Activated T-helper 2 cell treated with anti-CD3 and anti-CD28 coated beads, Interferon-gamma antibody, Interleukin-2, Interleukin-4, amounts not matched to agents 10 μg/mL and 5 μg/mL and 100 μg/mL, durations not matched to agents 14 hours and 24 hours and 36 hours (primary cell): ENCODE results near the gene DGKB. TPM values are rescaled to one million over a fixed set of nuclear protein-coding genes. Genes with fewer than 3 reads are reported as not detected.

Experiments
- DNase-seq: peaks from one replicate; pipeline ENCODE4 v3.0.0; 2021; ENCODE audit warnings: low spot score
- H3K27ac Mint-ChIP-seq: one replicate; pipeline ENCODE4 v1.8.0; 2021; ENCODE audit warnings: mixed read lengths
- H3K27me3 Mint-ChIP-seq: one replicate; pipeline ENCODE4 v1.8.0; 2021; ENCODE audit warnings: low read depth, mixed read lengths
- H3K36me3 Mint-ChIP-seq: one replicate; pipeline ENCODE4 v1.8.0; 2021; ENCODE audit warnings: low read depth, mixed read lengths
- H3K4me1 Mint-ChIP-seq: one replicate; pipeline ENCODE4 v1.8.0; 2021; ENCODE audit warnings: low read depth, mixed read lengths
- H3K4me3 Mint-ChIP-seq: one replicate; pipeline ENCODE4 v1.8.0; 2021; ENCODE audit warnings: low read depth, mild to moderate bottlenecking, moderate library complexity, mixed read lengths
- H3K9me3 Mint-ChIP-seq: one replicate; pipeline ENCODE4 v1.8.0; 2021; ENCODE audit warnings: mixed read lengths
- intact Hi-C: fragments of 100-400 bp; cut with micrococcal nuclease; formaldehyde crosslinking; loops from one replicate; pipeline ENCODE4 v1.15.1; 2023
- total RNA-seq: library from RNA; stranded (reverse); gene quantifications from 2 replicates; pipeline ENCODE4 v1.2.3, GENCODE V29; 2022

DGKB gene
- total RNA-seq, 1 donor from 2014 or later = not detected

DNA sequence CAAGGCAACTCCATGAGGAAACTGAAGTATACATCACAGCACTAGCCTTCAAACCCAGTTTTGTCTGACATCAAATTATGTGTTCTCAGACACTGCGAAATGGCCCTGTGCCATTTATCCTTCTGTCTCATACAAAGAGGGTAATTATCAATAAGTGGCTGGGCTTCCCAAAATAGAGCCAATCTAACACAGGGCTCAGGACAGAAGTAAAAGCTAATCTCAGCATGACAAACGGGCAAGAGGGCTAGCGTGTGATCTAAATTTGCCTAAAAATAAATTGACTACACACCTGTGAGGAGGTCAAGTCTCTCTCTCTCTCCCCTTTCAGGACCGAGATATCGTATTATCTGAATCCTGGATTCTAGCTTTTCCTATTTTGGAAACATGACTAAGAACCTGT lies 67.2 kb downstream of the DGKB start:
- H3K27me3 Mint-ChIP-seq = no peaks in the 10 kb centered on the region
- intact Hi-C loops = no loop called here
- no peak for DNase-seq
- no peaks in the 10 kb centered on the region for H3K36me3 Mint-ChIP-seq
- H3K9me3 Mint-ChIP-seq = peaks cover 3% of the 10 kb centered on the region
- H3K4me3 Mint-ChIP-seq = no peak overlapping the region
- peaks cover 1% of the 10 kb centered on the region for H3K4me1 Mint-ChIP-seq
- no peak overlapping the region for H3K27ac Mint-ChIP-seq

DNA sequence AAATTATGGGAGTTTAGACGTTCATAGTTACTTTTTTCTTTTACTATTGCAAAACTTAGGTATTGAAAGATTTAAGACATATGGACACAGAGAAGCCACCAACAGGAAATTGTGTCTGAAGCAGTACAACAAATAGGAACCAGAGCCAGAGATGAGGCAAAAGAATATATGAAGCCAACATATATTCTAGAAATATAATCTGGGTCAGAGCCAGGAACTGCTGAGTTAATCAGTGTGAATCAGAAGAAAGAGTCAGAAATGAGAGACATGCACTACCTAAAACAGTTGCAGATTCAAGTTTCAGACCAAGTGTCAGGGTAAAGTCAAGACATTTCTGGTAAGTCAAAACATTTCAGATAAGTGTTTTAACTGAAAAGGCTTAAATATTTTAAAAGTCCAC lies 67.7 kb downstream of the DGKB start:
- Mint-ChIP-seq H3K27me3 (no peaks in the 10 kb centered on the region), H3K36me3 (no peaks in the 10 kb centered on the region), H3K27ac (peak overlapping the region; percentile 47), H3K9me3 (peaks cover under 1% of the 10 kb centered on the region), H3K4me3 (no peak overlapping the region), H3K4me1 (peaks cover 1% of the 10 kb centered on the region)
- no peak for DNase-seq
- intact Hi-C loops = no loop called here

DNA sequence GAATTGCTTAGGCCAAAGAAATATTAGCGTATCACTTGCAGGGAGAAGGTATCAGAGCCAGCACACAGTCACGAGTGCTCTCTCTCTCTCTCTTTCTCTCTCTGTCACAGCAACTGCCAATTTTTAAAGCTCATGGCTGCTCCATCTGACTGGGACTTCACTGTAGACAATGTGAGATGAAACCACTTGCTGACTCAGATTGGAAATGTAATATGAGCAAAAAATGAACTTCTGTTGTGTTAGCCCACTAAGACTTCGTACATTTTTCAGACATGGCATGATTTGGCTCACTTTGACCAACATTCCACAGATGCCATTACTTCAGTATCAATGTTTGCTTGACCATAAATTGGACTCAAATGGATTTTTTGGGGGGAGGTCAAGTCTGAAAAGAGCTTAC lies 68.1 kb downstream of the DGKB start:
- H3K9me3 Mint-ChIP-seq = no peaks in the 10 kb centered on the region
- DNase-seq = no peak
- no peaks in the 10 kb centered on the region for H3K36me3 Mint-ChIP-seq
- no peaks in the 10 kb centered on the region for H3K27me3 Mint-ChIP-seq
- no peak overlapping the region for H3K4me3 Mint-ChIP-seq
- H3K27ac Mint-ChIP-seq = peak overlapping the region; percentile 47
- H3K4me1 Mint-ChIP-seq = peaks cover 1% of the 10 kb centered on the region
- intact Hi-C loops = no loop called here

DNA sequence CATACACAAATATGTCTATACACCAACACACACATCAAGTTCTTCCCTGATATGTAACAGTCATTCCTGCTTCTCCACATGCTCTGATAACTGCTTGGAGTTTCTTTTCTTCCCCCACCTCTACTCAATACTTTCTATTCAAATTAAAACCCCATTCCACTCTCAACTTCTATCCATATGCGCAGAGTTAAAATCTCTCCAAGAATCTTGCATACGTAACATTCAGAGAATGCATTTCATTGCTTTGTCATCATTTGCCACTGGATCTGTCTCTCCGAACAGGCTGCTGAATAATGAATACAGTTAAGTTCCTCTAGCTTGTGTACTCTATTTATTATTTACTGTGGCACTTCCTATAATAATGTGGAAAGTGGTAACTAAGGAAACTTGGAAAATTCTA lies 68.8 kb downstream of the DGKB start:
- Mint-ChIP-seq H3K9me3 (peaks cover 2% of the 10 kb centered on the region), H3K4me3 (no peak overlapping the region), H3K4me1 (peaks cover 1% of the 10 kb centered on the region), H3K36me3 (no peaks in the 10 kb centered on the region), H3K27me3 (no peaks in the 10 kb centered on the region), H3K27ac (no peak overlapping the region)
- intact Hi-C loops = no loop called here
- DNase-seq = no peak

DNA sequence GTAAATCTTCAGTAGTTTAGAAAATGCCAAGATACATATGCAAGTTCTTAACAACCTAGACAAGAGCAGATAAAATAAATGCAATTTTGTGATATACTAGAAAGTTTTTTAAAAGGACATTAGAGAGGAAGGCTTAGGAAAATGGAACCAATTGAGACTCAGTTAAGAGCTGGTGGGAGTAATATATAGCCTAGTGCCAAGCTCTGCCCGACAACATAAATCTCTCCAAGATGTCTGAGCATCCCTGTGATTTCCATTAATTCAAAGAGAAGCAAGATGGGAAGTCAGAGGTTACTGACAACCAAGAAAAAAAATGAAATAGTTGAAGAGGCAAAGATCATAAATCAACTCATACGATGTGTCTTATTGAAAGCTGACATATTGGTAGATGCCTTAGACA lies 74.5 kb downstream of the DGKB start:
- Mint-ChIP-seq H3K4me3 (no peak overlapping the region), H3K27ac (no peak overlapping the region), H3K4me1 (no peaks in the 10 kb centered on the region), H3K9me3 (peaks cover 11% of the 10 kb centered on the region), H3K36me3 (no peaks in the 10 kb centered on the region), H3K27me3 (no peaks in the 10 kb centered on the region)
- intact Hi-C loops = no loop called here
- DNase-seq = no peak

DNA sequence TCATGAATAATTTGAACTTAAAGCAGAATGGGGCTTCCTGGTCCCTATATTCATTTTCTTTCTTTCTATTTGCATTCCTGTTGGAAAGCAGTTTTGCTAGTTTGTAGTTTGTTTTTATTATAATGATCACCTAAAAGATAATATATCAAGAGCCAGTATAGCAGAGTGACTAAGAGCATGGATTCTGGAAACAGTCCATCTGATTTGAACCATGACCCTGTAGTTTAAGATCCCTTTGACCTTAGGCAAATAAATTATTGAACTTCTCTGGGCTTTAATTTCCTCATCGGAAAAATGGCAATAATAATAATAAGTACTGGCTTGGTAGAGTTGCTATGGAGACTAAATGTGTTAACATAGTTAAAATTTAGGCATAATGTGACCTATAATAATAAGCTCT lies 76.1 kb downstream of the DGKB start:
- no peak for DNase-seq
- Mint-ChIP-seq H3K4me3 (no peak overlapping the region), H3K36me3 (no peaks in the 10 kb centered on the region), H3K4me1 (no peaks in the 10 kb centered on the region), H3K9me3 (peaks cover 14% of the 10 kb centered on the region), H3K27ac (no peak overlapping the region), H3K27me3 (no peaks in the 10 kb centered on the region)
- intact Hi-C loops = no loop called here

DNA sequence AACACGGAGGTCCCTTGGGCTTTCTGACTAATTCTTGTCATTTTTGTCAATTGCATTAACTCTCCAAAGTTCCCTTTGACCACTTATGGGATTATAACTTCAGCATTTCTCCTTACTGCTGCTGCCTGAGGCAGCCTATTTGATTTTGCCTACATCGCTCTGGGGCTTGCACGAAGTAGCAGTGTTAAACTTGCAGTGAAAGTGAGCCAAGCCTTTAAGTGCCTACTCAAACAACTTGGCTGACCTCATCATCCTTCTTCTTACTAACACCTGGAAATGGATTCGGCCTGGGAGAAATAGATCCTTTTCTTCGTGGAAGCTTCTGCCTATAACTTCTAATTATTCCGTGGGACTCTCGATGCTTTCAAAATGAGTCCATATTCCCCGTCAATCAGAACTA lies 76.6 kb downstream of the DGKB start:
- Mint-ChIP-seq H3K9me3 (peaks cover 18% of the 10 kb centered on the region), H3K36me3 (no peaks in the 10 kb centered on the region), H3K27ac (no peak overlapping the region), H3K27me3 (no peaks in the 10 kb centered on the region), H3K4me3 (no peak overlapping the region), H3K4me1 (no peaks in the 10 kb centered on the region)
- intact Hi-C loops = no loop called here
- DNase-seq = no peak

DNA sequence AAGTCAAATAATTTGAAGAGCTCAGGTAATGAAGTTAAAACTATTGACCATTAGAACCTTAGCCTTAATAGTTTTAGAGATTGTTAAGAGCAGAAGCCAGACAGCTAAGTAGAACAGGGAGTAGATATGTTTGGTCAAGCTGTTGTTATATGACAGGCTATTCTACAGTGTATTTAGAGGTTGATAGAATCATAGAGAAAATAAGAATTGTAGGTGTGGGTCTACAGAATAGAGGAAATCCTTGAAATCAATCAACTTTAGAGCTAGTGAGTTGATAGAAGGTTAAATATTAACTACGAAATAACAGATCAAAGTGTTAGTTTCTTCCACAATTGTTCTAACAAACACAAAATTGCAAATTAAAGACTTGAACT lies 80.1 kb downstream of the DGKB start:
- Mint-ChIP-seq H3K4me3 (no peak overlapping the region), H3K9me3 (peaks cover 8% of the 10 kb centered on the region), H3K27ac (no peak overlapping the region), H3K36me3 (no peaks in the 10 kb centered on the region), H3K4me1 (no peaks in the 10 kb centered on the region), H3K27me3 (no peaks in the 10 kb centered on the region)
- no peak for DNase-seq
- intact Hi-C loops = no loop called here

DNA sequence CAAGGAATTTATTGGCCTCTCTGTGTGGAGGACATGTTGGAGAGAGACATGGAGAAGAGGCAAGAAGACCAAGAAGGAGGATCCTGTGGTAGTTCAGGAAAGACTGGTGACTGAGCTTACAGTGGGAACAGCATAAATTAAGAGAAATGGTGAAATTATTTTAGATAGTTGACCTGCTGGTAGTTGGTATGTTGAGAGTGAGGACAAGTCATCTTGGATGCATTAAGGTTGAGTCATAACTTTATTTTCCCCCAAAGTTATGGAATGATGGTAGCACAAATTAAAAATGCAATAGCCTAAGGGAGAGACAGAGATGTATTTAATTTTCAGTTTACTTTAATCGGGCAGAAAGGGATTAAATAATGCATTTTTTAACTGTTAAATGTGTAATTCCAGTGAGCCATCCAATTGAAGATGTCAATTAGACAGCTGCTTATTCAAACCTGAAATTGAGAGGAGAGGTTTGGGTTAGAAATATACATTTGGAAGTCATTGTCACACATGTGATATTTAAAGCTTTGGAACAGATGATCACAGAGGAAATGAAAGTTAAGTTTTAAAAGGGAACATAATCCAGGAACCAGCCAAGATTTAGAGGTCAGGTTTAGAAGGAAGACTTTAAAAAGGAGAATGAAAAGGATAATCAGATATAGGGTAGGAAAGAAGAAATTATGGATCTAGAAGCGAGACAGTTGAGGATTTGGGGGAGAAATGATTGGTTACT lies 80.6 kb downstream of the DGKB start:
- no peak overlapping the region for H3K4me3 Mint-ChIP-seq
- H3K27ac Mint-ChIP-seq = no peak overlapping the region
- no peak for DNase-seq
- H3K9me3 Mint-ChIP-seq = peaks cover 7% of the 10 kb centered on the region
- H3K4me1 Mint-ChIP-seq = no peaks in the 10 kb centered on the region
- no peaks in the 10 kb centered on the region for H3K27me3 Mint-ChIP-seq
- no peaks in the 10 kb centered on the region for H3K36me3 Mint-ChIP-seq
- intact Hi-C loops = no loop called here

DNA sequence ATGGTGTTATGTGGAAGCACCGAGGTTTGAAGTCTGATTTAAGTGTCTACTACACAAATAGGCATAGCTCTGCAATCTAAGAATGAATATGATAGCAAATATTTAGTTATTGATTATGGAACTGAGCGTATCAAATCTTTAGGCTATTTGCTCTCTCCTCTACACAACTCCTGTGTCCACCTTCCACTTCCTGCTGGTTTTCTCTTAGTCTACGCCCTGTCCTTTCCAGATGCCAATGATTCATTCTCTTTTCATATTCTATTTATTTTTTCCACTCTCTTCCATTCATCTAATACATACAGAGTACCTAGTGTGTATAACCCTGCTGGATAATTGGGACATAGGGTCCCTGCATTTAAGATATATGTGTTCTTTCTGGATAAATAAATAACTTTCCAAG lies 83.7 kb downstream of the DGKB start:
- DNase-seq = no peak
- no peaks in the 10 kb centered on the region for H3K36me3 Mint-ChIP-seq
- no peak overlapping the region for H3K27ac Mint-ChIP-seq
- no peak overlapping the region for H3K4me3 Mint-ChIP-seq
- intact Hi-C loops = no loop called here
- H3K4me1 Mint-ChIP-seq = no peaks in the 10 kb centered on the region
- peaks cover 7% of the 10 kb centered on the region for H3K9me3 Mint-ChIP-seq
- no peaks in the 10 kb centered on the region for H3K27me3 Mint-ChIP-seq

DNA sequence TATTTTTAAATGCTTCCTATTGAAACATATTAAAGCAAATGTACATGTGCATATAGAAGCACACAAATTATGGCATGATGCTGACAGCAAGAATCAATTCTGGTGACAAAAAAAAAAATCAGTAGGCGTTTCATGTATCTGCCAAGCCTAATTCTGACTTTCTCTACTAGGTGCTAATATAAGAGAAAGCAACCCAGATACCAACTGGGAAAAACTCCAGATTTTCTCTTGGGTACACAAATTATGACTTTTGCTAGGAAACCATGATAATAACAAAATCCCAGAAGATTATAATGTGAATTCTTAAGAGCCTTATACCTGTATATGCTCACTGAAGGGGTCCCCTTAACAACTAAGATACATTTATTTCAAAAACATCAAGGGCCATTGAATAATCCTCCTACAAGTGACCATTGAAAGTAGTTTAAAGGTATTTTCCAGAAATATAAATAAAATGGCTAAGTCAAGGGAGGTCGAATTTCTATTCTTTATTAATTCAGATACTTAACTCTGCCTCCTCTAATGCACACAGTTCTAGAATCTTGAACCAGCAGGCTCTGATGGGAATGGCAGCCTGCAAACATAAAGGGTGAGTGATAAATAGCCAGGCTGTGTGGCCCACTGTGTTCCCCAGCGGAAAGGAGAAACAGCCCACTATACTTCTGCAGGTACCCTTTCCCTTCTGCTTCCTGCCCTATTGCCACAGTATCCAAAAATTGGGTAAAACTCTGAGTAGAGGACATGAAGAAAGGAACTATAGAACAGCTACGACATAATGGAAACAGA lies 84.5 kb downstream of the DGKB start:
- peaks cover 7% of the 10 kb centered on the region for H3K9me3 Mint-ChIP-seq
- no peak overlapping the region for H3K4me3 Mint-ChIP-seq
- intact Hi-C loops = no loop called here
- H3K27me3 Mint-ChIP-seq = no peaks in the 10 kb centered on the region
- no peaks in the 10 kb centered on the region for H3K4me1 Mint-ChIP-seq
- DNase-seq = no peak
- H3K27ac Mint-ChIP-seq = no peak overlapping the region
- no peaks in the 10 kb centered on the region for H3K36me3 Mint-ChIP-seq

DNA sequence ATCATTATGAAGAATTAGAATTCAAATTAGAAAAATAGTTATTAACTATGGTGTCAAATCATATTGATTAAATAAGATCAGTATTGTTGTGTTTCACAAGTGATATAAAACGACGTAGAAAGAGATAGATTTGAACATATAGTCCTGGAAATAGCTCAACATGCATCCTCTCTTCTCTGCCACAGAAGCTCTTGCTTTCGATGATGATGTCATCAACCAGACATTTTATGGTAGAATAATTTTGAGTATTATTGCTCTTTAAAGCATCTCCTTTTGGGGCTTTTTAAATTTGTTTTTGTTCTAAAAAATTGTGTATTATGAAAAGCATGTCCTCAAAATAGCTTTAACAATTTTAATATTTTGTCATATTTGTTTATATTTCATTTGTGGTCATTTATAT lies 95.0 kb downstream of the DGKB start:
- Mint-ChIP-seq H3K27ac (no peak overlapping the region), H3K9me3 (peaks cover 9% of the 10 kb centered on the region), H3K4me3 (no peak overlapping the region), H3K27me3 (no peaks in the 10 kb centered on the region), H3K4me1 (no peaks in the 10 kb centered on the region), H3K36me3 (no peaks in the 10 kb centered on the region)
- no peak for DNase-seq
- intact Hi-C loops = no loop called here

DNA sequence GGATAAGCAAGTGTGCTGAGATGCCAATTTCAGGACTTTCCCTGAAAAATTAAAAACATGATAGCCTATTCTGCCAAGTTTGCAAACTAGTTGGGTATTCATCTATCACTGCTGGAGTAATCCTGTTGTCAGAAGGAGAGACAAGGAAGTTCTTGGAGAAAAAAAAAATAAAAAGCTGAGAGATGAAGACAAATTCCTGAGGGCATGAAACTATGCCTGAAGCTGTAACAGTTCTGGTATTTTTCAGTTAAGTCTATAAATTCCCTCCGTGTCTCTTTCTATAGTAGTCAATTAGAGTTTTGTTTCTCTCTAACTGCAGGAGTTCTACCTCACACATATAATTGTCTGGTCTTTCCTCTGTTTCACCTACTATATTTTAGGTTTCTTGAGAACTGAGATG lies 95.7 kb downstream of the DGKB start:
- H3K4me3 Mint-ChIP-seq = no peak overlapping the region
- no peaks in the 10 kb centered on the region for H3K36me3 Mint-ChIP-seq
- H3K27me3 Mint-ChIP-seq = no peaks in the 10 kb centered on the region
- intact Hi-C loops = no loop called here
- H3K27ac Mint-ChIP-seq = no peak overlapping the region
- H3K4me1 Mint-ChIP-seq = no peaks in the 10 kb centered on the region
- DNase-seq = no peak
- H3K9me3 Mint-ChIP-seq = peaks cover 5% of the 10 kb centered on the region
